ENCODE results near the gene PGAP2. TPM values are rescaled to one million over a fixed set of nuclear protein-coding genes. Genes with fewer than 3 reads are reported as not detected.

PGAP2 gene
- total and polyA plus RNA-seq, 2 donors (not counting 1 experiment from before 2014, with no cell fraction given) = 20.5 to 47.1 TPM

DNA sequence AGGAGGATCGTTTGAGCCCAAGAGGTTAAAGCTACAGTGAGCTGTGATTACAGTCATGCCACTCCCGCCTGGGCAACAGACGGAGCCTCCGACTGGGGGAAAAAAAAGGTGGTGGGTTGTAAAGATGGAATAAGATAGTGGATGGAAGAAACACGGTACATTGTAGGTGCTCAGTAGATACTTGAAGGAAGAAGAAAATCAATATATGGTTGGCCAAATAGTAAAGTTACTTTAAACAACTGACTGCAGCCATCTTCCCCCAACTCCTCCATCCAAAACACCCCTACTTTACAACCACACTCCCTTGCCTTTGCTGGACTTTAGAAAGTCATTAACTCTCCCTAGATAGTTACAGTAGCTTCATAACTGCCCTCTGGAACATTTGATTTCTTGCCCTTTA lies 8.5 kb upstream of the PGAP2 start:
- Mint-ChIP-seq H3K27ac (peak overlapping the region; percentile 17), H3K27me3 (no peaks in the 10 kb centered on the region), H3K4me1 (peaks cover 25% of the 10 kb centered on the region), H3K4me3 (peak overlapping the region; percentile 56), H3K9me3 (ENCODE audit: insufficient read depth) (no peaks in the 10 kb centered on the region)
- H3K9ac ChIP-seq (ENCODE audit: low read length) = no peak overlapping the region
- WGBS (ENCODE audit: insufficient coverage) = 97% methylated on average over 3 of the region's 5 CpGs
- no peaks in the 10 kb centered on the region for H3K27me3 ChIP-seq (replicated peaks in 1 of 4; ENCODE audit: control extremely low read depth in 1 of 4, control insufficient read depth in 3 of 4, insufficient read depth in 4 of 4, low read length in 3 of 4)
- no peaks in the 10 kb centered on the region for H3K9me3 ChIP-seq (ENCODE audit: control extremely low read depth in 1 of 3, control insufficient read depth in 2 of 3, insufficient read depth in 1 of 3, low read length in 2 of 3)
- H3K79me2 ChIP-seq (ENCODE audit: control insufficient read depth, insufficient read depth, low read length) = peaks cover 46% of the 10 kb centered on the region
- H2AFZ ChIP-seq (ENCODE audit: insufficient read depth, low read depth, low read length, poor library complexity, severe bottlenecking) = no peak overlapping the region
- TF ChIP-seq EZH2 (IDR thresholded peaks at IDR 0.05; ENCODE audit: borderline replicate concordance, insufficient read depth, low read depth, low read length, poor library complexity, severe bottlenecking) = no peak
- TF ChIP-seq CTCF (IDR thresholded peaks at IDR 0.05) = no peak
- H3K4me3 ChIP-seq (ENCODE audit: control extremely low read depth in 1 of 5, extremely low read depth in 1 of 5, insufficient read depth in 1 of 5, low read depth in 2 of 5, low read length in 4 of 5) = no peak overlapping the region
- ChIA-PET CTCF (interaction anchor here (0.7 to 3.3 kb wide), 3 partner anchors 41 to 273 kb away, joined by 3 to 14 read pairs (median 5); partner anchors contain the start of gene RHOG), POLR2A (interaction anchor here (0.6 kb wide), 1 partner anchor 297 kb away, joined by 5 read pairs; no protein-coding TSS in a partner anchor)
- DNase-seq = no peak
- intact Hi-C loops (cut with micrococcal nuclease) = loop anchor here (5.0 kb wide), 1 partner anchor 592 kb away; the partner anchor contains the start of gene TRIM21
- no peak overlapping the region for H3K27ac ChIP-seq (ENCODE audit: low read length in 2 of 2)
- no peak for ATAC-seq (ENCODE audit: low read depth)
- H4K20me1 ChIP-seq (ENCODE audit: control insufficient read depth, insufficient read depth, low read length, poor library complexity, severe bottlenecking) = peaks cover 11% of the 10 kb centered on the region
- peaks cover 21 to 31% of the 10 kb centered on the region in 2 donors for H3K4me1 ChIP-seq (ENCODE audit: control insufficient read depth in 2 of 2, insufficient read depth in 2 of 2, low read length in 2 of 2)
- no peaks in the 10 kb centered on the region for H3K36me3 ChIP-seq (replicated peaks in 1 of 2; ENCODE audit: control extremely low read depth in 1 of 2, control insufficient read depth in 1 of 2, extremely low read depth in 1 of 2, insufficient read depth in 2 of 2, low read length in 1 of 2)
- H3K4me2 ChIP-seq (replicated peaks; ENCODE audit: low read depth, low read length, poor library complexity, severe bottlenecking) = no peak overlapping the region

DNA sequence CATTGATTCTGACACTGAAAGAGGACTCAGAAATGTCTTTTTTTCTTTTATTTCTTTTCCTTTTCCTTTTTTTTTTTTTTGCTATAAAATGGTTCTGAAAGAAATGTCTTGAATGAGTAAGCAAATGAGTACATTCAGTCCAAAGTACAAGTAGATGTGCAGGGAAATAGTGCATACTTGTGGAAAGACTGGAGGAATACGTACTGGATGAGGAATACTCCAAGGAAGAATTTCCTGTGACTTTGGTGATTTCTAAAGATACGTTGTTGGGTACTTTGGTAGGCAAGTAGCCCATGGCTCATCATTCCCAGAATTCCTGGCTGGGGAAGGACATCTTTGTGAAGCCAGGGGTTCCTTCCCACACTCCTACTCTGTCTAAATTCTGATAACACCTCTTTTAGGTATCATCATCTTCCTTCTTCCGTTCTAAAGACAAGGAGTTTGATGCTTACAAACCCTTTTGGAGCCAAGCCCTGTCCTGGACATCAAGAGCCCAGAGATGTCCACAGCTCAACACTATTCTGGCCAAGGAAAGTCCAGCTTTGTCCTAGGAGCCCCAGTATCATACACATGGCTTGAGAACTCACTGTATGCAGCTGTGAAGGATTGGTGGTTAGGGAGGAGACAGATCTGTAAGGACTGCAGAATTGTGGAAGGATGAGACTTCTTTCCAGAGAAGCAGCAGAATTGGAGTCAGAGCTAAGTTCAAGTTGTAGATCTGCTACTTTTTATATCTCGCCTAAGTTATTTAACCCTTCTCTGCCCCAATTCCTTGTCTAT lies 6.2 kb upstream of the PGAP2 start:
- H4K20me1 ChIP-seq (ENCODE audit: control insufficient read depth, insufficient read depth, low read length, poor library complexity, severe bottlenecking) = no peaks in the 10 kb centered on the region
- peaks cover 23% of the 10 kb centered on the region for H3K79me2 ChIP-seq (ENCODE audit: control insufficient read depth, insufficient read depth, low read length)
- H3K4me3 ChIP-seq (ENCODE audit: control extremely low read depth in 1 of 5, extremely low read depth in 1 of 5, insufficient read depth in 1 of 5, low read depth in 2 of 5, low read length in 4 of 5) = no peak overlapping the region
- no peak overlapping the region for H3K9ac ChIP-seq (ENCODE audit: low read length)
- ChIA-PET POLR2A (interaction anchor here (0.7 kb wide), 1 partner anchor 12 kb away, joined by 3 read pairs; no protein-coding TSS in a partner anchor), CTCF (interaction anchor here (0.7 to 1.0 kb wide), 3 partner anchors 17 to 270 kb away, joined by 3 read pairs; partner anchors contain the start of gene RHOG)
- Mint-ChIP-seq H3K9me3 (ENCODE audit: insufficient read depth) (no peaks in the 10 kb centered on the region), H3K4me1 (peaks cover 10% of the 10 kb centered on the region), H3K27me3 (no peaks in the 10 kb centered on the region), H3K27ac (no peak overlapping the region), H3K4me3 (no peak overlapping the region)
- H2AFZ ChIP-seq (ENCODE audit: insufficient read depth, low read depth, low read length, poor library complexity, severe bottlenecking) = no peak overlapping the region
- TF ChIP-seq EZH2 (IDR thresholded peaks at IDR 0.05; ENCODE audit: borderline replicate concordance, insufficient read depth, low read depth, low read length, poor library complexity, severe bottlenecking) = no peak
- TF ChIP-seq CTCF (IDR thresholded peaks at IDR 0.05) = no peak
- intact Hi-C loops (cut with micrococcal nuclease) = no loop called here
- H3K9me3 ChIP-seq (ENCODE audit: control extremely low read depth in 1 of 3, control insufficient read depth in 2 of 3, insufficient read depth in 1 of 3, low read length in 2 of 3) = no peaks in the 10 kb centered on the region
- H3K36me3 ChIP-seq (replicated peaks in 1 of 2; ENCODE audit: control extremely low read depth in 1 of 2, control insufficient read depth in 1 of 2, extremely low read depth in 1 of 2, insufficient read depth in 2 of 2, low read length in 1 of 2) = no peaks in the 10 kb centered on the region
- peaks cover 4 to 12% of the 10 kb centered on the region in 2 donors for H3K4me1 ChIP-seq (ENCODE audit: control insufficient read depth in 2 of 2, insufficient read depth in 2 of 2, low read length in 2 of 2)
- no peak overlapping the region for H3K4me2 ChIP-seq (replicated peaks; ENCODE audit: low read depth, low read length, poor library complexity, severe bottlenecking)
- no peak overlapping the region for H3K27ac ChIP-seq (ENCODE audit: low read length in 2 of 2)
- ATAC-seq (ENCODE audit: low read depth) (no peak), DNase-seq (no peak)
- 100% methylated on average over 2 of the region's 4 CpGs for WGBS (ENCODE audit: insufficient coverage)
- no peaks in the 10 kb centered on the region for H3K27me3 ChIP-seq (replicated peaks in 1 of 4; ENCODE audit: control extremely low read depth in 1 of 4, control insufficient read depth in 3 of 4, insufficient read depth in 4 of 4, low read length in 3 of 4)

Measured in B cell (primary cell).